Pancreas (tissue), 10 donors: Measurements from ENCODE around the gene MCU. TPM values are rescaled to one million over a fixed set of nuclear protein-coding genes. Genes with fewer than 3 reads are reported as not detected.
"Not testable (repeated sequence)": the region's sequence is repeated elsewhere in the genome, so short reads cannot be mapped to it uniquely, and the experiment has no call there.

ENCODE experiments used
- ATAC-seq, 4 donors: fragments of 200-7000 bp; cut with Tn5 transposase; one replicate each; pipeline versions ENCODE4 v1.8.0 to v1.9.1; 2020; ENCODE audit warnings: mild to moderate bottlenecking in 4 of 4, moderate library complexity in 4 of 4
- DNase-seq, 6 donors: peaks; one replicate each; pipeline ENCODE4 v3.0.0-alpha.2; 2020
- FAIRE-seq: peaks from 2 replicates; lab custom pipeline; 2012; peaks lifted over from hg19 to GRCh38; lab: Jason Lieb, UNC
- H3K27ac ChIP-seq, 4 donors: fragments of 200-600 bp; sonication (generic); 1 replicate in 3 of 4; 2 replicates in 1 of 4; pipeline versions ENCODE4 v1.5.0 to v1.8.0; 2020
- H3K27me3 ChIP-seq, 4 donors: fragments of 200-600 bp; one replicate each; pipeline ENCODE4 v1.8.0; 2021
- H3K36me3 ChIP-seq, 3 donors: fragments of 200-600 bp; sonication (generic) in 1 of 3; one replicate each; pipeline versions ENCODE4 v1.5.0 to v1.8.0; 2020 to 2021
- H3K4me1 ChIP-seq, 3 donors: fragments of 200-600 bp; one replicate each; pipeline ENCODE4 v1.8.0; 2021
- H3K4me3 ChIP-seq, 4 donors: fragments of 200-600 bp; sonication (generic) in 2 of 4; one replicate each; pipeline versions ENCODE4 v1.5.0 to v1.8.0; 2020 to 2021
- H3K9me3 ChIP-seq, 4 donors: fragments of 200-600 bp; one replicate each; pipeline ENCODE4 v1.8.0; 2021
- WGBS, 2 donors: extraction: QIAGEN DNeasy Blood & Tissue Kit; methylation state at CpG; one replicate each; pipeline ENCODE4 v1.1.7; 2013; 5-methylcytosine and 5-hydroxymethylcytosine counted together
- intact Hi-C, 3 donors: fragments of 100-400 bp; cut with DNase I; formaldehyde crosslinking; loops; one replicate each; pipeline versions ENCODE4 v1.11.1 to v1.14.2; 2022
- polyA plus RNA-seq, 2 donors: library from polyadenylated mRNA; stranded (reverse); fragments of 200-250 nt; gene quantifications; one replicate each; pipeline ENCODE4 v1.2.3, GENCODE V29; 2013
- total RNA-seq, 6 donors: library from RNA; stranded (reverse); fragmentation: NEBNext Ultra II Directional in 4 of 6; extraction: Animal tissue kit (Norgen Biotek cat#: 25700) in 4 of 6; gene quantifications; one replicate each; pipeline versions ENCODE4 v1.2.1 to v1.2.4, GENCODE V29; 2021 to 2023
- TF ChIP-seq, protein P1 (sequence below), 4 donors: fragments of 200-600 bp; sonication (generic) in 3 of 4; IDR thresholded peaks; one replicate each; pipeline versions ENCODE4 v1.5.0 to v1.8.0; 2021; ENCODE audit warnings: antibody characterized with exemption in 4 of 4
- donor health status: healthy with polysubstance abuse.
- donor health status: DM: no; HTN: no; CAD: no; lungs with moderate emphysema.
- donor health status: DM: no; HTN: no; CAD: no.
- donor health status: control.
- donor health status: control.
- donor health status: Bipolar disorder and iron deficiency.
- donor health status: DM: yes; HTN: yes; CAD: no.
- donor health status: DM: no; HTN: no; CAD: no.
- donor health status: DM: no; HTN: no; CAD: no.
- donor health status: DM: yes; HTN: yes; CAD: no.

The MCU gene
- total and polyA plus RNA-seq, 8 donors: 6.3 to 15.5 (median 9.2) TPM

DNA sequence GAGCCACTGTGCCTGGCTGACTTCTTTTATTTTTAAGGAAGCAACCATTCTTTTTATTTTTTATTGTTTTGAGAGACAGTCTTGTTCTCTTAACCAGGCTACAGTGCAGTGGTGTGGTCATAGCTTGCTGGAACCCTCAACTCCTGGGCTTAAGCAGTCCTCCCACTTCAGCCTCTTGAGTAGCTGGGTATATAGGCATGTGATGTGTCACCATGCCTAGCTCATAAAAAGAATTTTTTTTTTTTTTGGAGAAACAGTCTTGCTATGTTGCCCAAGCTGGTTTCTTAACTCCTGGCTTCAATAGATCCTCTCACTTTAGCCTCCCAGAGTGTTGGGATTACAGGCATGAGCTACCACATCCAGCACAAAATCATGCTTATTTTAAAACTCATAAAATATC lies 5.8 kb downstream of the MCU start:
- no peak for ATAC-seq

DNA sequence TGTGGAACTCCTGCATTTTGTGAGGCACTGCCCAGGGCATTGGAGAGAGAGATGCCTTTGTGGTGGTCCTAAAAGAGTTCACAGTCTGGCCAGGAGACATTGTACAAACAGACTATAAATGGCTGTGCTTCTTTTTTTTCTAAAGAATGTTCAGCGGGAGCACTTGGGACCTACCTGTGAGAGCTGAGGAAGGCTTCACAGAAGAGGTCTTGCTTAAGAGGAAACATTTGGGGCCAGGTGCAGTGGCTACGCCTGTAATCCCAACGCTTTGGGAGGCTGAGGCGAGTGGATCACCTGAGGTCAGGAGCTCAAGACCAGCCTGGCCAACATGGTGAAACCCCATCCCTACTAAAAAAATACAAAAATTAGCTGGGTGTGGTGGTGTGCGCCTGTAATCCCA lies 10.5 kb downstream of the MCU start:
- intact Hi-C loops, H3K27me3 ChIP-seq: not testable (repeated sequence)

More for the DNA sequence above, 5.8 kb downstream of the MCU start:
- Histone ChIP-seq H3K9me3 (no peaks in the 10 kb centered on the region), H3K4me3 (no peak overlapping the region), H3K36me3 (no peaks in the 10 kb centered on the region), H3K4me1 (peaks cover 0 to 7% (median 0%) of the 10 kb centered on the region in 3 donors), H3K27me3 (no peaks in the 10 kb centered on the region), H3K27ac (no peak overlapping the region)
- no peak for FAIRE-seq
- no peak for DNase-seq
- TF ChIP-seq, protein P1, sequence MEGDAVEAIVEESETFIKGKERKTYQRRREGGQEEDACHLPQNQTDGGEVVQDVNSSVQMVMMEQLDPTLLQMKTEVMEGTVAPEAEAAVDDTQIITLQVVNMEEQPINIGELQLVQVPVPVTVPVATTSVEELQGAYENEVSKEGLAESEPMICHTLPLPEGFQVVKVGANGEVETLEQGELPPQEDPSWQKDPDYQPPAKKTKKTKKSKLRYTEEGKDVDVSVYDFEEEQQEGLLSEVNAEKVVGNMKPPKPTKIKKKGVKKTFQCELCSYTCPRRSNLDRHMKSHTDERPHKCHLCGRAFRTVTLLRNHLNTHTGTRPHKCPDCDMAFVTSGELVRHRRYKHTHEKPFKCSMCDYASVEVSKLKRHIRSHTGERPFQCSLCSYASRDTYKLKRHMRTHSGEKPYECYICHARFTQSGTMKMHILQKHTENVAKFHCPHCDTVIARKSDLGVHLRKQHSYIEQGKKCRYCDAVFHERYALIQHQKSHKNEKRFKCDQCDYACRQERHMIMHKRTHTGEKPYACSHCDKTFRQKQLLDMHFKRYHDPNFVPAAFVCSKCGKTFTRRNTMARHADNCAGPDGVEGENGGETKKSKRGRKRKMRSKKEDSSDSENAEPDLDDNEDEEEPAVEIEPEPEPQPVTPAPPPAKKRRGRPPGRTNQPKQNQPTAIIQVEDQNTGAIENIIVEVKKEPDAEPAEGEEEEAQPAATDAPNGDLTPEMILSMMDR (IDR thresholded peaks at IDR 0.05): no peak
- intact Hi-C loops: loop anchor here in 1 of 3 donors (10.0 kb wide), 1 partner anchor 137 kb away; no protein-coding TSS in a partner anchor

DNA sequence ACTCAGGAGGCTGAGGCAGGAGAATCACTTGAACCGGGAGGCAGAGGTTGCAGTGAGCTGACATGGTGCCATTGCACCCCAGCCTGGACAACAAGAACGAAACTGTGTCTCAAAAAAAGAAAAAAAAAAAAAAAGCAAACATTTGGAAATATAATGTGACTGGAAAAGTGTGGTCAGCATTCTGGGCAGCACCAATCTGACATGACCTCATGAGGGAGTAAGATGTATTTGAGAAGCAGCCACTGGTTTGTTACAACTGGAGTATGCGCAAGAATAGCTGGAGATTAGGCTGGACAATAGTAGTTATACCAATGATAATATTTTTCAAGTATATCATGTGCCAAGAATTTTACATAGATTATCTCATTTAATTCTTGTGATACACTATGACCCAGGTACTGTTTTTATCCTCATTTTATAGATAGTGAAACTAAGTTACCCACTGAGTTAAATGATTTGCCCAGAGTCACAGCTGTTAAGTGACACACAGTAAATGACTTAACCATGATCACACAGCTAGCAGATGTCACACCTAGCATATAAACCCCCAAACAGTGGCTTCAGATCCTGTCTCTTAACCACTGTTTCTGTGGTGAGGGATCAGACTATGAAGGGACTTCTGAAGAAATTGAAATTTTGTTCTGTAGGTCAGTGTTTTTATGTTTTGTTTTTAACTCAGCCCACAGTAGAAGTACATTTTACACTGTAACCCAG lies 11.1 kb downstream of the MCU start:
- TF ChIP-seq, protein P1 (IDR thresholded peaks at IDR 0.05): no peak
- ATAC-seq (peak in 2 of 4 donors; percentile 19 to 61), FAIRE-seq (no peak), DNase-seq (no peak)
- Histone ChIP-seq H3K9me3 (no peaks in the 10 kb centered on the region), H3K27me3 (no peaks in the 10 kb centered on the region), H3K4me3 (no peak overlapping the region), H3K4me1 (no peaks in the 10 kb centered on the region), H3K27ac (no peak overlapping the region), H3K36me3 (no peaks in the 10 kb centered on the region)
- intact Hi-C loops: no loop called here
- 93 to 97% methylated on average over 3 of the region's 3 CpGs for WGBS, 2 donors

More for the DNA sequence above, 10.5 kb downstream of the MCU start:
- not testable (repeated sequence) for FAIRE-seq, DNase-seq, H3K36me3 ChIP-seq, H3K4me1 ChIP-seq, H3K27ac ChIP-seq, H3K9me3 ChIP-seq, ATAC-seq, H3K4me3 ChIP-seq
- WGBS, 2 donors: 95 to 100% methylated on average over 5 of the region's 5 CpGs

DNA sequence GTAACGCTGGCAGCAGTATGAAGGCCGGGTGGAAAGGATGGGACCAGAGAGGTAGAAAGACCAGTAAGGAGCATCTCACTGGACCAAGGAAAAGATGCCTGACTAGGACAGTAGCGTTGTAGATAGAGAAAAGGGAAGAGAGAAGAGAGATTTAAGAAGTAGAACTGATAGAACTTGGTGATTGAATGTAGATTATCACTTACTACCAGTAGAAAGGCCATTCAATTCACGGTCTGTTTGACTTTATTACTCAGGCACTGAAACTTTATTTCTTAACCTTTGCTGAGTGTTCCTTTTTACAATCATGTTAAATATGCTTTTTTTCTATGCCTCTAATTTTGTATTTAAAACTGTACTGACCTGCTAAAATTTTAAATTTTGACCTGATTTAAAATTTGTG lies 12.2 kb downstream of the MCU start:
- no peak for FAIRE-seq
- DNase-seq: no peak
- intact Hi-C loops: no loop called here

DNA sequence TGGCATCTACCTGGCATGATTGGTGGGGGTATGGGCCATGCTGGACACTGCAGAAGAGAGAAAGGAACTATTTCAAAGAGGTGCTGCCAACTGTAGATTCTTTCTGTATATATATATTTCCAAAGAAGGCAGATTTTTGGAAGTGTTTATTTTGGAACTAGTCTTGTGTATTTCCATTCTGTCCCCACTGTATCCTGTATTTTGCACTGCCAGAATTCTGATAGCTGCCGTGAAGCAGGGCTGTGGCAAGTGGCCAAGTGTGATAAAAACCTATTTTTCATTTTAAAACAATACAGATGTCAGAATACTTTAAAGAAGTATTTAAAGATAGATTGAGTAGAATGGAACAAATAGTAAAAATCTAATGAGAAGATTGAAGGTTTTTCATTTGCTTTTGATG lies 17.1 kb downstream of the MCU start:
- peak; percentile 26 for FAIRE-seq
- Histone ChIP-seq H3K9me3 (no peaks in the 10 kb centered on the region), H3K4me1 (peaks cover 0 to 19% (median 4%) of the 10 kb centered on the region in 3 donors), H3K27ac (no peak overlapping the region), H3K4me3 (no peak overlapping the region), H3K27me3 (no peaks in the 10 kb centered on the region), H3K36me3 (no peaks in the 10 kb centered on the region)
- intact Hi-C loops: no loop called here
- ATAC-seq: peak in 3 of 4 donors; percentile 26 to 60 (median 27)
- 5 to 6% methylated on average over 1 of the region's 1 CpG for WGBS, 2 donors
- TF ChIP-seq, protein P1 (IDR thresholded peaks at IDR 0.05): no peak
- DNase-seq: no peak

More for the DNA sequence above, 12.2 kb downstream of the MCU start:
- peaks cover 0 to 4% (median 3%) of the 10 kb centered on the region in 3 donors for H3K4me1 ChIP-seq
- H3K36me3 ChIP-seq: no peaks in the 10 kb centered on the region
- ATAC-seq: no peak
- no peak overlapping the region for H3K27ac ChIP-seq
- H3K9me3 ChIP-seq: no peaks in the 10 kb centered on the region
- H3K27me3 ChIP-seq: no peaks in the 10 kb centered on the region
- TF ChIP-seq, protein P1 (IDR thresholded peaks at IDR 0.05): no peak
- H3K4me3 ChIP-seq: no peak overlapping the region
- 91 to 97% methylated on average over 4 of the region's 4 CpGs for WGBS, 2 donors
